OCI-LY7 (cell line): ENCODE measurements around the gene MRPS16.

Experiments
- EZH2phosphoT487 ChIP-seq: fragments of 200-600 bp; sonication (generic); IDR thresholded peaks from 2 replicates; pipeline ENCODE4 v1.6.1; 2018; ENCODE audit warnings: low read depth, borderline replicate concordance, mild to moderate bottlenecking, mixed run types, antibody characterized with exemption, low read length, moderate library complexity, mixed read lengths
- TF ChIP-seq, protein P1 (sequence below): fragments of 200-600 bp; sonication (generic); conservative IDR thresholded peaks from 2 replicates; pipeline ENCODE4 v1.5.1; 2014; ENCODE audit warnings: mild to moderate bottlenecking, antibody characterized with exemption, low read length, moderate library complexity, mixed read lengths

GRCh38 chr10:73207883-73208282 lies 44.6 kb downstream of the MRPS16 start:
- TF ChIP-seq, protein P1, sequence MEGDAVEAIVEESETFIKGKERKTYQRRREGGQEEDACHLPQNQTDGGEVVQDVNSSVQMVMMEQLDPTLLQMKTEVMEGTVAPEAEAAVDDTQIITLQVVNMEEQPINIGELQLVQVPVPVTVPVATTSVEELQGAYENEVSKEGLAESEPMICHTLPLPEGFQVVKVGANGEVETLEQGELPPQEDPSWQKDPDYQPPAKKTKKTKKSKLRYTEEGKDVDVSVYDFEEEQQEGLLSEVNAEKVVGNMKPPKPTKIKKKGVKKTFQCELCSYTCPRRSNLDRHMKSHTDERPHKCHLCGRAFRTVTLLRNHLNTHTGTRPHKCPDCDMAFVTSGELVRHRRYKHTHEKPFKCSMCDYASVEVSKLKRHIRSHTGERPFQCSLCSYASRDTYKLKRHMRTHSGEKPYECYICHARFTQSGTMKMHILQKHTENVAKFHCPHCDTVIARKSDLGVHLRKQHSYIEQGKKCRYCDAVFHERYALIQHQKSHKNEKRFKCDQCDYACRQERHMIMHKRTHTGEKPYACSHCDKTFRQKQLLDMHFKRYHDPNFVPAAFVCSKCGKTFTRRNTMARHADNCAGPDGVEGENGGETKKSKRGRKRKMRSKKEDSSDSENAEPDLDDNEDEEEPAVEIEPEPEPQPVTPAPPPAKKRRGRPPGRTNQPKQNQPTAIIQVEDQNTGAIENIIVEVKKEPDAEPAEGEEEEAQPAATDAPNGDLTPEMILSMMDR: no peak
- no peak for TF ChIP-seq EZH2phosphoT487
